ENCODE results near the gene SEMA5B.

Gene SEMA5B

DNA sequence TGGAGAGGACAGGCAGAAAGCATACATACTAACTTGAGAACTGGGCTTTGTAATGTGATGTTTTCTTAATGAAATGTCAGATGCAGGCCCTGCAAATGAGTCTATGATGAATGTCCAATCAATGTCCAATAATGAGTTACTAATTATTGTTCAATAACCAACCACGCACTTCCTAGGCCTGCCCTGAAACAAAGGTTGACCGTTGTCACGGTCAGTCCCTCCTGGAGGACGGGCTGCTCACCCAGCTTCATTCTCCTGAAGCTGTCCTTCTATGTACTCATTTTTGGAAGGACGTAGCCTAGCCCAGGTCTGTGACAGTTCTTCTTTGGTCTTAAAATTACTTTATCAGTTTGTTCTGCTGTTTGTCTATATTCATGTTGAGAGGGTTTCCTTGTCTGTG, 30.9 kb upstream of the SEMA5B start:
- TF ChIP-seq POLR2AphosphoS5 (IDR thresholded peaks at IDR 0.05; ENCODE audit: low read depth, low read length), result no peak
- TF ChIP-seq, protein P1, sequence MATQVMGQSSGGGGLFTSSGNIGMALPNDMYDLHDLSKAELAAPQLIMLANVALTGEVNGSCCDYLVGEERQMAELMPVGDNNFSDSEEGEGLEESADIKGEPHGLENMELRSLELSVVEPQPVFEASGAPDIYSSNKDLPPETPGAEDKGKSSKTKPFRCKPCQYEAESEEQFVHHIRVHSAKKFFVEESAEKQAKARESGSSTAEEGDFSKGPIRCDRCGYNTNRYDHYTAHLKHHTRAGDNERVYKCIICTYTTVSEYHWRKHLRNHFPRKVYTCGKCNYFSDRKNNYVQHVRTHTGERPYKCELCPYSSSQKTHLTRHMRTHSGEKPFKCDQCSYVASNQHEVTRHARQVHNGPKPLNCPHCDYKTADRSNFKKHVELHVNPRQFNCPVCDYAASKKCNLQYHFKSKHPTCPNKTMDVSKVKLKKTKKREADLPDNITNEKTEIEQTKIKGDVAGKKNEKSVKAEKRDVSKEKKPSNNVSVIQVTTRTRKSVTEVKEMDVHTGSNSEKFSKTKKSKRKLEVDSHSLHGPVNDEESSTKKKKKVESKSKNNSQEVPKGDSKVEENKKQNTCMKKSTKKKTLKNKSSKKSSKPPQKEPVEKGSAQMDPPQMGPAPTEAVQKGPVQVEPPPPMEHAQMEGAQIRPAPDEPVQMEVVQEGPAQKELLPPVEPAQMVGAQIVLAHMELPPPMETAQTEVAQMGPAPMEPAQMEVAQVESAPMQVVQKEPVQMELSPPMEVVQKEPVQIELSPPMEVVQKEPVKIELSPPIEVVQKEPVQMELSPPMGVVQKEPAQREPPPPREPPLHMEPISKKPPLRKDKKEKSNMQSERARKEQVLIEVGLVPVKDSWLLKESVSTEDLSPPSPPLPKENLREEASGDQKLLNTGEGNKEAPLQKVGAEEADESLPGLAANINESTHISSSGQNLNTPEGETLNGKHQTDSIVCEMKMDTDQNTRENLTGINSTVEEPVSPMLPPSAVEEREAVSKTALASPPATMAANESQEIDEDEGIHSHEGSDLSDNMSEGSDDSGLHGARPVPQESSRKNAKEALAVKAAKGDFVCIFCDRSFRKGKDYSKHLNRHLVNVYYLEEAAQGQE (IDR thresholded peaks at IDR 0.05; ENCODE audit: insufficient read depth in 1 of 2, low read depth in 2 of 2, low read length in 2 of 2), result no peak

- TF ChIP-seq, protein P1 (IDR thresholded peaks at IDR 0.05; ENCODE audit: insufficient read depth in 1 of 2, low read depth in 2 of 2, low read length in 2 of 2), result no peak
- TF ChIP-seq FOXP2 (optimal IDR thresholded peaks at IDR 0.05; ENCODE audit: borderline replicate concordance, extremely low read depth, extremely low read length, insufficient read depth) (no peak), POLR2AphosphoS5 (IDR thresholded peaks at IDR 0.05; ENCODE audit: low read depth, low read length) (no peak), SIN3A (IDR thresholded peaks at IDR 0.05; ENCODE audit: borderline replicate concordance, insufficient read depth, low read length) (no peak)
These were observed 27.8 kb upstream of the SEMA5B start for GRCh38 chr3:123055352-123055751.

- no peak for TF ChIP-seq SIN3A (IDR thresholded peaks at IDR 0.05; ENCODE audit: borderline replicate concordance, insufficient read depth, low read length)
- TF ChIP-seq, protein P1 (IDR thresholded peaks at IDR 0.05; ENCODE audit: insufficient read depth in 1 of 2, low read depth in 2 of 2, low read length in 2 of 2), result no peak
- no peak for TF ChIP-seq FOXP2 (optimal IDR thresholded peaks at IDR 0.05; ENCODE audit: borderline replicate concordance, extremely low read depth, extremely low read length, insufficient read depth)
- TF ChIP-seq TAF1 (IDR thresholded peaks at IDR 0.05; ENCODE audit: borderline replicate concordance, insufficient read depth, low read length), result no peak
- no peak for TF ChIP-seq POLR2AphosphoS5 (IDR thresholded peaks at IDR 0.05; ENCODE audit: low read depth, low read length)
These were observed 27.4 kb upstream of the SEMA5B start for GRCh38 chr3:123054931-123055330.

- TF ChIP-seq, protein P1 (IDR thresholded peaks at IDR 0.05; ENCODE audit: insufficient read depth in 1 of 2, low read depth in 2 of 2, low read length in 2 of 2), result no peak
- TF ChIP-seq POLR2AphosphoS5 (IDR thresholded peaks at IDR 0.05; ENCODE audit: low read depth, low read length), result no peak
- TF ChIP-seq FOXP2 (optimal IDR thresholded peaks at IDR 0.05; ENCODE audit: borderline replicate concordance, extremely low read depth, extremely low read length, insufficient read depth), result no peak
- TF ChIP-seq SIN3A (IDR thresholded peaks at IDR 0.05; ENCODE audit: borderline replicate concordance, insufficient read depth, low read length), result no peak
- TF ChIP-seq TAF1 (IDR thresholded peaks at IDR 0.05; ENCODE audit: borderline replicate concordance, insufficient read depth, low read length), result no peak
These were observed 26.7 kb upstream of the SEMA5B start for GRCh38 chr3:123054109-123054778.

GRCh38 chr3:123053107-123053506, 25.5 kb upstream of the SEMA5B start:
- TF ChIP-seq TAF1 (IDR thresholded peaks at IDR 0.05; ENCODE audit: borderline replicate concordance, insufficient read depth, low read length), result no peak
- TF ChIP-seq, protein P1 (IDR thresholded peaks at IDR 0.05; ENCODE audit: insufficient read depth in 1 of 2, low read depth in 2 of 2, low read length in 2 of 2), result no peak
- TF ChIP-seq SIN3A (IDR thresholded peaks at IDR 0.05; ENCODE audit: borderline replicate concordance, insufficient read depth, low read length), result no peak
- no peak for TF ChIP-seq POLR2AphosphoS5 (IDR thresholded peaks at IDR 0.05; ENCODE audit: low read depth, low read length)
- no peak for TF ChIP-seq FOXP2 (optimal IDR thresholded peaks at IDR 0.05; ENCODE audit: borderline replicate concordance, extremely low read depth, extremely low read length, insufficient read depth)

Measured in PFSK-1 (cell line).